H1 (cell line): ENCODE data around the gene DCDC2C. TPM values are rescaled to one million over a fixed set of nuclear protein-coding genes. Genes with fewer than 3 reads are reported as not detected.

Source experiments
- BCL11A ChIP-seq, 2 experiments: IDR thresholded peaks; one replicate each; pipeline ENCODE4 v1.6.1; 2011; ENCODE audit warnings: low read depth in 2 of 2, low read length in 2 of 2, mild to moderate bottlenecking in 2 of 2
- JUND ChIP-seq: IDR thresholded peaks from 2 replicates; pipeline ENCODE4 v1.6.1; 2011; ENCODE audit warnings: mild to moderate bottlenecking, improper control_type of control experiment, low read length
- USF2 ChIP-seq: IDR thresholded peaks from 2 replicates; pipeline ENCODE4 v1.6.1; 2011; ENCODE audit warnings: low read length, improper control_type of control experiment
- YY1 ChIP-seq: IDR thresholded peaks from 2 replicates; pipeline ENCODE4 v1.6.1; 2011; ENCODE audit warnings: low read depth, mild to moderate bottlenecking, low read length
- polyA plus RNA-seq, 7 experiments: library from polyadenylated mRNA; depleted of rRNA in 3 of 7; stranded (reverse) in 5 of 7; unstranded in 2 of 7; fragments of >200 nt in 5 of 7; fragments of 200-250 nt in 2 of 7; gene quantifications; 1 replicate in 5 of 7; 2 replicates in 1 of 7; 4 replicates in 1 of 7; pipeline versions ENCODE4 v1.2.1 to v1.2.3, GENCODE V29; 2011 to 2013; ENCODE audit warnings: missing spikeins in 2 of 7, mixed read lengths in 2 of 7
- total RNA-seq: library from RNA; stranded (reverse); fragmentation: NEBNext Ultra II Directional; extraction: Animal tissue kit (Norgen Biotek cat#: 25700); gene quantifications from 2 replicates; pipeline ENCODE4 v1.2.1, GENCODE V29; 2021

The DCDC2C gene
- total and polyA plus RNA-seq, 2 of the 8 experiments (the other 6 are each of a cell fraction or from before 2014, with no cell fraction given): 0.50 TPM; not detected in 1

- TF ChIP-seq USF2 (no peak), BCL11A (IDR thresholded peaks at IDR 0.05; ENCODE audit: low read depth in 2 of 2, low read length in 2 of 2) (no peak), JUND (no peak), YY1 (no peak)
Measured at GRCh38 chr2:3784731-3785130, 81.4 kb downstream of the DCDC2C start (continued).
